Umbilical cord (tissue), 2 donors: Measurements from ENCODE around the gene NPY5R. TPM values are rescaled to one million over a fixed set of nuclear protein-coding genes. Genes with fewer than 3 reads are reported as not detected.

Experiments
- DNase-seq: peaks from one replicate; pipeline ENCODE4 v3.0.0-alpha.2; 2015; ENCODE audit warnings: low spot score
- total RNA-seq: library from RNA; depleted of rRNA; stranded (reverse); fragments of >200 nt; gene quantifications from one replicate; pipeline ENCODE4 v1.2.3, GENCODE V29; 2014; ENCODE audit warnings: low replicate concordance; ENCODE audit not compliant: insufficient read depth

Gene NPY5R
- total RNA-seq, 1 donor from 2014 or later: 5.8 TPM

- DNase-seq: no peak
Measured at GRCh38 chr4:163384926-163385325, 41.2 kb downstream of the NPY5R start.

- DNase-seq: no peak
Measured at GRCh38 chr4:163385466-163385865, 41.8 kb downstream of the NPY5R start.

- no peak for DNase-seq
Measured at GRCh38 chr4:163391756-163392155, 48.1 kb downstream of the NPY5R start.

- no peak for DNase-seq
Measured at GRCh38 chr4:163392328-163392727, 48.6 kb downstream of the NPY5R start.

- no peak for DNase-seq
Measured at GRCh38 chr4:163393471-163393870, 49.8 kb downstream of the NPY5R start.

GRCh38 chr4:163395055-163395454 lies 51.4 kb downstream of the NPY5R start:
- no peak for DNase-seq

- DNase-seq: no peak
Measured at GRCh38 chr4:163395758-163396157, 52.1 kb downstream of the NPY5R start.

- no peak for DNase-seq
Measured at GRCh38 chr4:163398238-163398637, 54.5 kb downstream of the NPY5R start.

GRCh38 chr4:163400911-163401310 lies 57.2 kb downstream of the NPY5R start:
- DNase-seq: no peak

Other genes with a start within 250 kb of the NPY5R start
- 20.7 TPM for gene NAF1, start 177.0 kb upstream of the NPY5R start, total RNA-seq
- 0.72 TPM for gene NPY1R, start 11.3 kb upstream of the NPY5R start, total RNA-seq
- gene TKTL2, start 129.9 kb downstream of the NPY5R start, total RNA-seq: 1.7 TPM
- gene TMA16, start 150.8 kb downstream of the NPY5R start, total RNA-seq: 35.9 TPM